Epidermal melanocyte (primary cell): Measurements from ENCODE around the gene CD46.

Experiments used
- DNase-seq: peaks from one replicate; pipeline ENCODE4 v3.0.0; 2011; ENCODE audit warnings: low spot score; ENCODE audit not compliant: insufficient read length

The CD46 gene

GRCh38 chr1:207827488-207827830 is 75.6 kb downstream of the CD46 start:
- no peak for DNase-seq

GRCh38 chr1:207828046-207828445 is 76.2 kb downstream of the CD46 start:
- DNase-seq = no peak

- peak; percentile 69 for DNase-seq
Measured at GRCh38 chr1:207828485-207829158, 76.8 kb downstream of the CD46 start.

GRCh38 chr1:207829576-207829975 is 77.7 kb downstream of the CD46 start:
- DNase-seq = no peak

- no peak for DNase-seq
Measured at GRCh38 chr1:207830788-207831187, 78.9 kb downstream of the CD46 start.

- DNase-seq = no peak
Measured at GRCh38 chr1:207831517-207832327, 79.9 kb downstream of the CD46 start.

- no peak for DNase-seq
Measured at GRCh38 chr1:207832796-207833195, 80.9 kb downstream of the CD46 start.

GRCh38 chr1:207833381-207833780 is 81.5 kb downstream of the CD46 start:
- no peak for DNase-seq

- DNase-seq = no peak
Measured at GRCh38 chr1:207833956-207834660, 82.3 kb downstream of the CD46 start.

- DNase-seq = no peak
Measured at GRCh38 chr1:207835958-207836357, 84.1 kb downstream of the CD46 start.

- DNase-seq = no peak
Measured at GRCh38 chr1:207836591-207837347, 84.9 kb downstream of the CD46 start.

GRCh38 chr1:207837673-207838072 is 85.8 kb downstream of the CD46 start:
- no peak for DNase-seq

GRCh38 chr1:207838156-207839082 is 86.6 kb downstream of the CD46 start:
- DNase-seq = no peak

GRCh38 chr1:207839083-207839413 is 87.2 kb downstream of the CD46 start:
- DNase-seq = no peak

- DNase-seq = no peak
Measured at GRCh38 chr1:207840380-207840779, 88.5 kb downstream of the CD46 start.

GRCh38 chr1:207841293-207841692 is 89.4 kb downstream of the CD46 start:
- DNase-seq = no peak

GRCh38 chr1:207841901-207842300 is 90.0 kb downstream of the CD46 start:
- DNase-seq = no peak

GRCh38 chr1:207842506-207842905 is 90.7 kb downstream of the CD46 start:
- no peak for DNase-seq

GRCh38 chr1:207844371-207844770 is 92.5 kb downstream of the CD46 start:
- DNase-seq = no peak
